NCI-H460 (cell line): ENCODE results near the gene RNF11. TPM values are rescaled to one million over a fixed set of nuclear protein-coding genes. Genes with fewer than 3 reads are reported as not detected.
"Not testable (repeated sequence)": the region's sequence is repeated elsewhere in the genome, so short reads cannot be mapped to it uniquely, and the experiment has no call there.

Source experiments
- DNase-seq: peaks from one replicate; pipeline ENCODE4 v3.0.0-alpha.2; 2016; ENCODE audit warnings: low read depth; ENCODE audit errors: extremely low read depth
- total RNA-seq: library from RNA; depleted of rRNA; stranded (reverse); fragments of >200 nt; shearing (Covaris generic); gene quantifications from 2 replicates; pipeline ENCODE4 v1.2.3, GENCODE V29; 2014

RNF11 gene
- total RNA-seq, 1 experiment from 2014 or later = 91.8 TPM

- not testable (repeated sequence) for DNase-seq
These were observed 8.7 kb upstream of the RNF11 start for GRCh38 chr1:51227231-51227960.

- not testable (repeated sequence) for DNase-seq
These were observed 7.6 kb upstream of the RNF11 start for GRCh38 chr1:51228471-51228870.

DNA sequence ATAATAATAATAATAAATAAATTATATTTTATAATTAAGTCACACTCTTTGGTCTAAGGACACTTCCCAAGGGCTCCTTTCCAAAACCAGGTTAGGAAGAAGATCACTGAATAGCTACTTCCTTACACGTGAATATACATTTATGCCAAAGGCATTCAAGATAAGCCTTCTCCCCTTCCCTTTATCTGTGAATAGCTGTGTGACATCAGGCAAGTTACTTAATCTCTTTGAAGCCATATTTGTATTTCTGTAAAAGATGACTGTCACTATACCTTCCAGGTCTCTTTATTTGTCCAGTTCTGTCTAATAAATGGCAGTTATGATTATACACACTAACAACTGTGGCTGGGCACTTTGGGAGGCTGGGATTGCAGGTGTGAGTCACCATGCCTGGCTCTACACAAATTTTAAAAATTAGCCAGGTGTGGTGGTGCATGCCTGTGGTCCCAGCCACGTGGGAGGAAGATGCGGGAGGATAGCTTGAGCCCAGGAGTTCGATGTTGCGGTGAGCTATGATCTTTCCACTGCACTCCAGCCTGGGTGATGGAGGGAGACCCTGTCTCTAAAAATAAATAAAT is 5.5 kb upstream of the RNF11 start:
- DNase-seq = no peak

- peak; percentile 51 for DNase-seq
These were observed 5.0 kb upstream of the RNF11 start for GRCh38 chr1:51231120-51231519.

GRCh38 chr1:51231896-51232295 is 4.2 kb upstream of the RNF11 start:
- no peak for DNase-seq

GRCh38 chr1:51234236-51234635 is 1.8 kb upstream of the RNF11 start:
- not testable (repeated sequence) for DNase-seq

DNA sequence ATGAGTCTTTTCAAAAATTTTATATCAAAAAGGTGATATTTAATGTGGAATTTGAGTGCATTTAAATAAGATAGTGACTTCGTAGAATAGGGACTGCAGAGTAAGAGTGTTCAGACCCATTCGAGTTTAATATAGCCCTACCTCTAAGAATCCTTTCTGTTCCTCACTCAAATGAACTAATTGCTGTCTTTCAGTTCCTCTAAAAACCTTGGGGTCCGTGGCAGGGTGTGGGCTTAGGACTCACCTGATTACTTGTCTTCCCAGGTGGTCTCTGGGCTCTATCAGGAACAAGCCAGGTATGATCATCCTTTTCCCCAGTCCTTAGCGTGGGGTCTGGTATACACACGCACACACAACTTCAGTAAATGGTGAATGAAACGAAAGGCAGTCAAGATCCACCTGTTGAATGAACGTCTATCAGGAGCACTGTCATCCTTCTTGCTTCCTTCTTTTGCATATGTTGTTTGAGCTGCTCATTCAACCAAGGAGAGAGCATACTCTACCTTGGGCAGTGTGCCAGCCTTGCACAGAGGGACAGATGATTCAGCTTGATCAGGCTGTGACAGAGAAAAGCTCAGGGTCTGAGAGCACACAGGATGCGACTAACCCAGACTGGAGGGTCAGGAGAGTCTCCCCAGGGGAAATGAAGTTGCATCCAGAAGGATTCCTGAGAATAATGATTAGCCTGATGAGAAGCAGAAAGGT is 1.2 kb upstream of the RNF11 start:
- peak; percentile 38 for DNase-seq

GRCh38 chr1:51236531-51237350 is 668 bp downstream of the RNF11 start:
- no peak for DNase-seq

GRCh38 chr1:51237351-51238033 is 1.4 kb downstream of the RNF11 start:
- no peak for DNase-seq

DNA sequence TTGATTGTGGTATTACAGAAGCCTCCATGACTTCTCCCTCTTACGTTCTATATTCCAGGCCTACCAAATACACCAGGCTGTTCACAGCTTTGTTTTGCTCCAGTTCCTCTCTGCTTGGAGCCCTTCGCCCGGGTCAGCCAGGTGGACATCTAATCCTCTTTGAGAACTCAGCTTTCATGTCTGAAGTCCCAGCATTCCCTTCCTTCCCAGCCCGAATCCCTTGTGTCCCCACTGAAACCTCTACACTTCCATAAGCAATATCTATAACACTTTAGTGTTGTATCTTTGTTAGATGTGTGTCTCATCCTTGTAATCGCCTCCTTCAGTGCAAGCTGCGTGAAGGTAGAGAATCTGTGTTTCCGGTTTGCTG is 1.9 kb downstream of the RNF11 start:
- DNase-seq = no peak

- DNase-seq = no peak
These were observed 4.0 kb downstream of the RNF11 start for GRCh38 chr1:51240084-51240483.

DNA sequence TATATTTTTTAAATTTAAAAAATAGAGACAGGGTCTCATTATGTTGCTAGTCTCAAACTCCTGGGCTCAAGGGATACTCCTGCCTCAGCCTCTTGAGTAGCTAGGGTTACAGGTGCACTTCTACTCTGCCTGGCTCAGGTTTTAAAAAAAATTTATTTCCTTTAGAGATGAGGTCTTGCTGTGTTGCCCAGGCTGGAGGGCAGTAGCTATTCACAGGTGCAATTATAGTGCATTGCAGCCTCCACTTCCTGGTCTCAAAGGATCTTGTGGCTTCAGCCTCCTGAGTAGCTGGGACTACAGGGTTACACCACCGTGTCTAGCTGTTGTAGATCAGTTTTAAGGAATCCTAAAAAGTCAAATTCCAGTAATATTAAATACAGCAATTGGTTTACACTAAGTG is 5.0 kb downstream of the RNF11 start:
- no peak for DNase-seq

DNA sequence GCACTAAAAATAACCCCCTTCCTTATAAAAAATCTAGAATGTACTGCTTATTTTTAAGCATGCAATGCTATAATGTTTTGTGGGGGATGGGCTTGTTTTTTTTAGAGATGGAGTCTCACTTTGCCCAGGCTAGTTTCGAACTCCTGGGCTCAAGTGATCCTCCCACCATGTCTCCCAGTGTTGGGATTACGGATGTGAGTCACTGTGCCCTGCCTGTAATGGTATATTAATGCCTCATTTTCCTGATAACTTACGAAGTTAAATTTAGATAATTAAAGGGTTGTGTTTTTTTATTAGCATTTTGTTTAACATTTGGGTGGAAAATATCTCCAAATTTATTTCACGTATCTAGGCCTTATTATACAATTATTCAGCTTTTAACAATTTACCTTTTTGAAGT is 6.5 kb downstream of the RNF11 start:
- DNase-seq = no peak

DNA sequence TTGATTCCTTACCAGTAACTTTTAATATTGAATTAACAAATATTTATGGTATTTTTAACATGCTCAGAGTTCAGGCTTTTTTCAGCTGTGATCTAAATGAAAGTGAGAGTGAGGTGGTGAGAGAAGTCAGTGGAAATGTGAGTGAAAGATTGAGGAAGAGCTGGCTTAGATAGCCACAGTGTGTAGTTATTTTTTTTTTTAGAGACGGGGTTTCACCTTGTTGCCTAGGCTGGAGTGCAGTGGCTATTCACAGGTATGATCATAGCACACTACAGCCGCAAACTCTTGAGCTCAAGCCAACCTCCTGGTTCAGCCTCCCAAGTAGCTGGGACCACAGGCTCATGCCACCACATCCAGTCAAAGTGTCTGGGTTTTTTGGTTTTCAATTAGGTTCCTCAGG is 10.9 kb downstream of the RNF11 start:
- no peak for DNase-seq

DNA sequence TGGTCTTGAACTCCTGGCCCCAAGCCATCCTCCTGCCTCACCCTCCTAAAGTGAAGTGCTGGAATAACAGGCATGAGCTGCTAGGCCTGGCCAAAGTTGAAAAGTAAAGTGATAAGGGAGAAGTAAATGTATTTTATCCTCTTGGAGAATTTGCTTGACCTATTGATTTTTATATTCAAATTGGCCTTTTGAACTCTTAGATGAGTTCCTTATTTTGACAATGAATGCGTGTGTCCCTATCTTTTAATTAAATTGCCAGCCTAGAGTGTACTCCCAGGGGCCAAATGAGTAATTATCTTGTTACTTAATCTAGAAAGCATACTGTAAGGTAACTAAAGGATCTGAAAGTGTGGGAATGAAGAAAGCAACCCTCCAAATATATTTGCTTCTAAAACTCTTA is 11.4 kb downstream of the RNF11 start:
- DNase-seq = no peak

DNA sequence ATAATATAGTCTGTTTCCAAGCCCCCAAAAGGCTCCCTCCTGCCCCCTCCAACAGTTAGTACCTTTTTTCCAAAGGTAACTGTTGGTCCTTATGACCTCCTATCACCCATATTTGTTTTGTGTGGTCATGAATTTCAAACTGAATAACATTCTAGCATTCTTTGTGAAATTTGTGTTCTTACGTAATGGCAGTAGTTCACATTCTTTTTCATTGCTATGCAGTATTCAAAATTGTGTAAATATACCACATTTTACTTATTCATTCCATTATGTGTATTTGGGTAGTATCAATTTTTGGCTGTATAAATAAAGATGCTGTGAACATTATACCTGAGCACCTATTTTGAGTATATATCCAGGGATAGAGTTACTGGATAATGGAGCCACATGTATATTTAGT is 13.4 kb downstream of the RNF11 start:
- no peak for DNase-seq

DNA sequence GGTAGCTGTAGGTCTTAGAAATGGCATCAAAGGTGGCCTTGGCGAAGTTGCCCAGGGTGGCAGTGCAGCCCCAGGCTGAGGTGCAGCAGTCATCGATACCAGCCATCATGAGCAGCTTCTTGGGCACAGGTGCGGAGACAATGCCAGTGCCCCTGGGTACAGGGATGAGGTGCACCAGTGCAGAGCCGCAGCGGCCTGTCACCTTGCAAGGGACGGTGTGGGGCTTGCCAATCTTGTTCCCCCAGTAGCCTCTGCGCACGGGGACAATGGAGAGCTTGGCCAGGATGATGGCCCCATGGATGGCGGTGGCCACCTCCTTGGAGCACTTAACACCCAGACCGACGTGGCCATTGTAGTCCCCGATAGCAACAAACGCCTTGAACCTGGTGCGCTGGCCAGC is 14.7 kb downstream of the RNF11 start:
- DNase-seq = not testable (repeated sequence)

- not testable (repeated sequence) for DNase-seq
These were observed 15.1 kb downstream of the RNF11 start for GRCh38 chr1:51251165-51251564.

DNA sequence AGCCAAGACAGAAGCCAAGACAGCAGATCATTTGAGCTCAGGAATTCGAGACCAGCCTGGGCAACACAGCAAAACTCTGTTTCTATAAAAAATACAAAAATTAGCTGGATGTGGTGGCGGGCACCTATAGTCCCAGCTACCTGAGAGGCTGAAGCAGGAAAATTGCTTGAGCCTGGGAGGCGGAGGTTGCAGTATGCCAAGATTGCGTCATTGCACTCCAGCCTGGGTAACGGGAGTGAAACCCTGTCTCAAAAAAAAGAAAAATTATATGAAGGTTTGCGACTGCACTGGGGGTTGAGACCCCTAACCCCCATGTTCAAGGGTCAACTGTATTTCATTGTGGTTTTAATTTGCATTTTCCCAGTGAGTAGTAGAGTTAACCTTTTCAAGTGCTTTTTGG is 16.3 kb downstream of the RNF11 start:
- no peak for DNase-seq

DNA sequence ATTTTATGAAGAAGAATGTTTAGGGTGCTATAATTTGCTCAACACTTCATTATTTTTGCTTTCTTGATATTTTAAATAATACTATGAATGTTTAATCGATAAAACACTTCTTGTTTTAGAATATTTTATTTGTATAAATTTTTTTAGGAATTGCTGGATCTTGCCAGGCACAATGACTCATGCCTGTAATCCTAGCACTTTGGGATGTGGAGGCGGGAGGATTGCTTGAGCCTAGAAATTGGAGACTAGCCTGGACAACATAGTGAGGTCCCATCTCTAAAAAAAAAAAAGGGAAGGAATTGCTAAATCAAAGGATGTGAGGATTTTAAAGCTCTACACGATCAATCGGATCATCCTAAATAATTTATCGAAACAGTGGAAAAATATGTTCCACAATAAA is 17.6 kb downstream of the RNF11 start:
- no peak for DNase-seq

DNA sequence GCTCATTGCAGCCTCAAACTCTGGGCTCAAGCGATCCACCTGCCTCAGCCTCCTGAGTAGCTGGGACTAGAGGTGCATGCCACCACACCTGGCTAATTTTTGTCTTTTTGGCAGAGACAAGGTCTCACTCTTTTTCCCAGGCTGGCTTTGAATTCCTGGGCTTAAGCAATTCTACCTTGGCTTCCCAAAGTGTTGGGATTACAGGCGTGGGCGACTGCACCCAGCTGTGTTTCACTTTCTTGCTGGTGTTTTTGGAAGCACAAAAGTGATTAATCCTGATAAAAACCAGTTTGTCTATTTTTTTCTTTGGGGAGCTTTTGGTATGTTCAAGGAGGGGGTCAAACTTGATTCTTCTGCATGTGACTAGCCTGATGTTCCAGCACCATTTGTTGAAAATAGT is 19.3 kb downstream of the RNF11 start:
- DNase-seq = no peak
